Nephron (organoid): ENCODE results near the gene SMARCB1.

Experiments
- H3K27ac Mint-ChIP-seq, 3 experiments: 2 replicates each; pipeline ENCODE4 v1.8.0; 2020; ENCODE audit warnings: mixed read lengths in 3 of 3, mild to moderate bottlenecking in 2 of 3, moderate library complexity in 1 of 3
- H3K27me3 Mint-ChIP-seq: 2 replicates; pipeline ENCODE4 v1.8.0; 2021; ENCODE audit warnings: low read depth, mild to moderate bottlenecking, moderate library complexity, mixed read lengths
- H3K36me3 Mint-ChIP-seq: 2 replicates; pipeline ENCODE4 v1.8.0; 2020; ENCODE audit warnings: low read depth, mixed read lengths
- H3K4me1 Mint-ChIP-seq: 2 replicates; pipeline ENCODE4 v1.8.0; 2020; ENCODE audit warnings: mixed read lengths
- H3K4me3 Mint-ChIP-seq, 3 experiments: 2 replicates each; pipeline ENCODE4 v1.8.0; 2020; ENCODE audit warnings: mild to moderate bottlenecking in 3 of 3, mixed read lengths in 3 of 3, moderate library complexity in 2 of 3
- H3K9me3 Mint-ChIP-seq: 2 replicates; pipeline ENCODE4 v1.8.0; 2020; ENCODE audit warnings: mixed read lengths
- CTCF ChIP-seq, 3 experiments: fragments of 200-600 bp; sonication (generic); IDR thresholded peaks; one replicate each; pipeline ENCODE4 v1.5.0; 2021; ENCODE audit warnings: antibody characterized with exemption in 3 of 3; ENCODE audit not compliant: unreplicated experiment in 3 of 3

SMARCB1 gene

DNA sequence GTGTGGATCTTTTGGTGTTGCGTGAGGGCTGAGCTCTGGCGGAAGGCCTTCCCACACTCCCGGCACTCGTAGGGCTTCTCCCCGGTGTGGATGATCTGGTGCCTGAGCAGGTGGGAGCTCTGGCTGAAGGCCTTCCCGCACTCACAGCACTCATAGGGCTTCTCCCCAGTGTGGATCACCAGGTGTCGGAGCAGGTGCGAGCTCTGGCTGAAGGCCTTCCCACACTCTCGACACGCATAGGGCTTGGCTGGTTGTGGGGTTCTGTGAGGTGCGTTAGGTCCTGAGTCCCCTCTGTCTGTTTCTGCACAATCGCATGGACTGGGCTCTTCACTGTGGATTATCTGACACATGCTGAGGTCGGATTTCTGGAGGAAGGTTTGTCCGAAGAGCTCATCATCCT, 42.3 kb upstream of the SMARCB1 start:
- peak overlapping the region in 1 of 3 experiments; percentile 92 for H3K27ac Mint-ChIP-seq
- H3K4me3 Mint-ChIP-seq = no peak overlapping the region
- peaks cover 38% of the 10 kb centered on the region for H3K36me3 Mint-ChIP-seq
- no peak for TF ChIP-seq CTCF (IDR thresholded peaks at IDR 0.05; ENCODE audit: unreplicated experiment in 3 of 3)
- H3K9me3 Mint-ChIP-seq = no peaks in the 10 kb centered on the region
- peaks cover 29% of the 10 kb centered on the region for H3K4me1 Mint-ChIP-seq
- no peaks in the 10 kb centered on the region for H3K27me3 Mint-ChIP-seq

GRCh38 chr22:23745791-23746190, 41.0 kb upstream of the SMARCB1 start:
- no peak overlapping the region for H3K27ac Mint-ChIP-seq
- no peak for TF ChIP-seq CTCF (IDR thresholded peaks at IDR 0.05; ENCODE audit: unreplicated experiment in 3 of 3)
- H3K4me1 Mint-ChIP-seq = peaks cover 40% of the 10 kb centered on the region
- H3K9me3 Mint-ChIP-seq = no peaks in the 10 kb centered on the region
- no peak overlapping the region for H3K4me3 Mint-ChIP-seq
- H3K36me3 Mint-ChIP-seq = peaks cover 37% of the 10 kb centered on the region
- no peaks in the 10 kb centered on the region for H3K27me3 Mint-ChIP-seq

- H3K36me3 Mint-ChIP-seq = peaks cover 15% of the 10 kb centered on the region
- H3K27me3 Mint-ChIP-seq = no peaks in the 10 kb centered on the region
- peak overlapping the region; percentile 12 to 50 (median 40) for H3K27ac Mint-ChIP-seq
- TF ChIP-seq CTCF (IDR thresholded peaks at IDR 0.05; ENCODE audit: unreplicated experiment in 3 of 3) = no peak
- peaks cover 21% of the 10 kb centered on the region for H3K4me1 Mint-ChIP-seq
- peak overlapping the region; percentile 88 to 94 (median 89) for H3K4me3 Mint-ChIP-seq
- H3K9me3 Mint-ChIP-seq = no peaks in the 10 kb centered on the region
Measured at GRCh38 chr22:23749841-23750301, 36.9 kb upstream of the SMARCB1 start.

- H3K36me3 Mint-ChIP-seq = peaks cover 10% of the 10 kb centered on the region
- H3K4me3 Mint-ChIP-seq = peak overlapping the region; percentile 88 to 94 (median 89)
- H3K27ac Mint-ChIP-seq = peak overlapping the region; percentile 12 to 50 (median 40)
- no peak for TF ChIP-seq CTCF (IDR thresholded peaks at IDR 0.05; ENCODE audit: unreplicated experiment in 3 of 3)
- H3K4me1 Mint-ChIP-seq = peaks cover 16% of the 10 kb centered on the region
- H3K27me3 Mint-ChIP-seq = no peaks in the 10 kb centered on the region
- H3K9me3 Mint-ChIP-seq = no peaks in the 10 kb centered on the region
Measured at GRCh38 chr22:23750367-23750713, 36.4 kb upstream of the SMARCB1 start.

GRCh38 chr22:23750714-23751440, 35.9 kb upstream of the SMARCB1 start, which contains the start of gene ZNF70:
Gene ZNF70, minus strand, starts transcription at chr22:23751112. Its CDS starts 5,972 bp downstream, at chr22:23745140.
- no peaks in the 10 kb centered on the region for H3K27me3 Mint-ChIP-seq
- peak in 1 of 3 experiments; percentile 14 for TF ChIP-seq CTCF (IDR thresholded peaks at IDR 0.05; ENCODE audit: unreplicated experiment in 3 of 3)
- H3K4me1 Mint-ChIP-seq = peaks cover 16% of the 10 kb centered on the region
- peak within 1 kb of the TSS; percentile 68 to 88 (median 88) for H3K27ac Mint-ChIP-seq
- peaks cover 9% of the 10 kb centered on the region for H3K36me3 Mint-ChIP-seq
- no peaks in the 10 kb centered on the region for H3K9me3 Mint-ChIP-seq
- peak within 1 kb of the TSS; percentile 88 to 94 (median 89) for H3K4me3 Mint-ChIP-seq
